Measurements from ENCODE around the gene CTNND2.

CTNND2 gene

GRCh38 chr5:11514705-11515432 lies 389.4 kb downstream of the CTNND2 start:
- no peak overlapping the region for H3K9ac ChIP-seq (ENCODE audit: low read length)
- no peaks in the 10 kb centered on the region for H3K4me1 ChIP-seq (ENCODE audit: control insufficient read depth, insufficient read depth, low read length)
- no peaks in the 10 kb centered on the region for H3K9me3 ChIP-seq (ENCODE audit: control insufficient read depth, low read length)
- no peaks in the 10 kb centered on the region for H3K27me3 ChIP-seq (replicated peaks; ENCODE audit: control insufficient read depth, insufficient read depth, low read length)
- no peak for DNase-seq (ENCODE audit: low read depth)
- no peaks in the 10 kb centered on the region for H3K36me3 ChIP-seq (ENCODE audit: control insufficient read depth, insufficient read depth, low read length, severe bottlenecking)
- H3K4me3 ChIP-seq (ENCODE audit: low read length): no peak overlapping the region

DNA sequence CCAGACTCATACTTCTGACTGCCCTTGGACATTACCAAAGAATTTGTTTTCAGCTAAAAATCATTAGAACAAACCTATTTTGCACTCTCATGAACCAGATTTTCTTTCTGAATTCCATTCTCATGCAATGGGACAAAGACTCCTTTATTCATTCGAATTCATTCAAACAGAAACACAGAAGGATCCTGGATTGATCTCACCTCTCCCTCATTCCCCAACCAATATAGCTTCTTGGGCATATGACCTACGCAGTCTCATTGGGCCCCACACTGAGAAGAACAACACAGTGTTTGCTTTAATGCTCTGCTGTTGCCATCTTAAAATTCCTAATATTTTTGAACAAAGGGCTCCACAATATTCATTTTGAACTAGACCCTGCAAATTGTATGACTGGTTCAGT lies 392.4 kb downstream of the CTNND2 start:
- no peak for DNase-seq (ENCODE audit: low read depth)
- no peak overlapping the region for H3K4me3 ChIP-seq (ENCODE audit: low read length)
- H3K36me3 ChIP-seq (ENCODE audit: control insufficient read depth, insufficient read depth, low read length, severe bottlenecking): no peaks in the 10 kb centered on the region
- no peak overlapping the region for H3K9ac ChIP-seq (ENCODE audit: low read length)
- peaks cover 3% of the 10 kb centered on the region for H3K4me1 ChIP-seq (ENCODE audit: control insufficient read depth, insufficient read depth, low read length)
- no peaks in the 10 kb centered on the region for H3K9me3 ChIP-seq (ENCODE audit: control insufficient read depth, low read length)
- H3K27me3 ChIP-seq (replicated peaks; ENCODE audit: control insufficient read depth, insufficient read depth, low read length): no peaks in the 10 kb centered on the region

DNA sequence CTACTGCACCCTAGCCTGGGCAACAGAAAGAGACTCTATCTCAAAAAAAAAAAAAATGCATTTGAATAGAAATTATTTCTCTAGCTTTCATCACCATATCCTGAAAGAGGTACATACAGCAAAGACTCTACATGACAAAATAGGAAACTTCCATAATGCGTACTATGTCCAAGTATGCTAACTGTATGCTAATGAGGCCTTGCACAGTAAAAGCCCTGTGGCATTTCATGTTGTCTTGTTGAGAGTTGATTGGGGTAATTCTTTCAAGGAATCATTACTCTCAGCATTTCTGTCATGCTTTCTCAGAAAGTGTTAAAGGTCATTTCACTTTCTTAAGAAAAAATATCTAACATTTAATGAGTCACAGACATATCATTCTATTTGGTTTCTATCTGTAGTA lies 393.4 kb downstream of the CTNND2 start:
- H3K27me3 ChIP-seq (replicated peaks; ENCODE audit: control insufficient read depth, insufficient read depth, low read length): no peaks in the 10 kb centered on the region
- no peak for DNase-seq (ENCODE audit: low read depth)

GRCh38 chr5:11509793-11510192 lies 394.5 kb downstream of the CTNND2 start:
- no peaks in the 10 kb centered on the region for H3K9me3 ChIP-seq (ENCODE audit: control insufficient read depth, low read length)
- H3K4me1 ChIP-seq (ENCODE audit: control insufficient read depth, insufficient read depth, low read length): peaks cover 14% of the 10 kb centered on the region
- no peak for DNase-seq (ENCODE audit: low read depth)
- H3K27me3 ChIP-seq (replicated peaks; ENCODE audit: control insufficient read depth, insufficient read depth, low read length): no peaks in the 10 kb centered on the region
- H3K4me3 ChIP-seq (ENCODE audit: low read length): no peak overlapping the region
- H3K9ac ChIP-seq (ENCODE audit: low read length): no peak overlapping the region
- no peaks in the 10 kb centered on the region for H3K36me3 ChIP-seq (ENCODE audit: control insufficient read depth, insufficient read depth, low read length, severe bottlenecking)

More for the DNA sequence above, 393.4 kb downstream of the CTNND2 start:
- H3K36me3 ChIP-seq (ENCODE audit: control insufficient read depth, insufficient read depth, low read length, severe bottlenecking): no peaks in the 10 kb centered on the region
- peaks cover 3% of the 10 kb centered on the region for H3K4me1 ChIP-seq (ENCODE audit: control insufficient read depth, insufficient read depth, low read length)
- no peaks in the 10 kb centered on the region for H3K9me3 ChIP-seq (ENCODE audit: control insufficient read depth, low read length)
- H3K4me3 ChIP-seq (ENCODE audit: low read length): no peak overlapping the region
- no peak overlapping the region for H3K9ac ChIP-seq (ENCODE audit: low read length)

DNA sequence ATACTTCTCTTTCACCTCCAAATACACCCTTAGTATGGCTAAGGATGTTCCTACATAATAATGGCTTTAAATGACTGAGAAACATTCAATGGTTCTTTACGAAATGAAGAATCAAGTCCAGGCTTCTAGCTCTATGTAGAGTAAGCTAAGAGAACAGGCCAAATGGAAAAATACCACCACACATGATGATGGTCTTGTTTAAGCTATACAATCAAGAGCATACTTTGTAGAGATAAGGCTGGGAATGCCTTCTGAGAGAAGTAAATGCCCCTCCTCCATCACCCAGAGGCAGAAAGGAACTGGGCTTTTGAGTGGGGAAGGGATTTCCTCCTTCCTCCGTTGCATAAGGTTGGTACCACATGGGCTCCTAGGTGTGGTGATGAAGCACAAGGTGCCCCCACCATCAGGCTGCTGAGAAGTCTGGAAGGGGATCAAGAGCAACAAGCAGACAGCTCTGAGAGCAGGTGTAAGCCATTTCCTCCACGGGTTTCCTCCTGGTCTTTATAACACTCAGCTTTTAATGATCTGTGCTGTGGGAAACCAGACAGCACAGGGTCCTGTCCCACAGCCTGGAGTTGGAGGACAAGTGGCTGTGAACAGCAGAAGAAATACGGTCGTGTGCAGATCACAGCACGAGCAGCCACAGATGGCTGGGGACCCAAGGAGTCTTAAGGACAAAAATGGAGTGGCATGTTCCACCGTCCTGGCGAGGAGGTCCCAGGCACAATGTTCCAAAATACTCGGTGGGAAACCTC lies 396.9 kb downstream of the CTNND2 start:
- H3K9ac ChIP-seq (ENCODE audit: low read length): no peak overlapping the region
- H3K9me3 ChIP-seq (ENCODE audit: control insufficient read depth, low read length): no peaks in the 10 kb centered on the region
- no peaks in the 10 kb centered on the region for H3K36me3 ChIP-seq (ENCODE audit: control insufficient read depth, insufficient read depth, low read length, severe bottlenecking)
- no peak overlapping the region for H3K4me3 ChIP-seq (ENCODE audit: low read length)
- no peaks in the 10 kb centered on the region for H3K27me3 ChIP-seq (replicated peaks; ENCODE audit: control insufficient read depth, insufficient read depth, low read length)
- DNase-seq (ENCODE audit: low read depth): no peak
- H3K4me1 ChIP-seq (ENCODE audit: control insufficient read depth, insufficient read depth, low read length): peaks cover 23% of the 10 kb centered on the region

DNA sequence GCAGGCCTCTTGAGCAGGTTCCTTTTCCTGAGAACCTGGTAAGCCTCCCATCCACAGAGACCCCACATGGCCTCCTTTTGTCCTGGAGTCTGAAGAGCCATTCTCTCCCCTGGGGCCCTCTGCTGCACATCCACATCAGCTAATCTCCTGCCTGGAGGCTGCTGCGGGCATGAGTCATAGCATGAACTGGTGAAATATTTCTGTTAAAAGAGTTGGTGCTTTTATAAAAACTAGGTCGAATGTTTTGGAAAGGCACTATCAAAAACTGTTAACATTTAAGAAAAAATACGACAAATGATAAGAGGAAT lies 399.4 kb downstream of the CTNND2 start:
- Histone ChIP-seq H3K9me3 (ENCODE audit: control insufficient read depth, low read length) (no peaks in the 10 kb centered on the region), H3K4me1 (ENCODE audit: control insufficient read depth, insufficient read depth, low read length) (peaks cover 23% of the 10 kb centered on the region), H3K9ac (ENCODE audit: low read length) (peak overlapping the region; percentile 64), H3K4me3 (ENCODE audit: low read length) (peak overlapping the region; percentile 45), H3K27me3 (replicated peaks; ENCODE audit: control insufficient read depth, insufficient read depth, low read length) (no peaks in the 10 kb centered on the region), H3K36me3 (ENCODE audit: control insufficient read depth, insufficient read depth, low read length, severe bottlenecking) (no peaks in the 10 kb centered on the region)
- peak; percentile 5 for DNase-seq (ENCODE audit: low read depth)

DNA sequence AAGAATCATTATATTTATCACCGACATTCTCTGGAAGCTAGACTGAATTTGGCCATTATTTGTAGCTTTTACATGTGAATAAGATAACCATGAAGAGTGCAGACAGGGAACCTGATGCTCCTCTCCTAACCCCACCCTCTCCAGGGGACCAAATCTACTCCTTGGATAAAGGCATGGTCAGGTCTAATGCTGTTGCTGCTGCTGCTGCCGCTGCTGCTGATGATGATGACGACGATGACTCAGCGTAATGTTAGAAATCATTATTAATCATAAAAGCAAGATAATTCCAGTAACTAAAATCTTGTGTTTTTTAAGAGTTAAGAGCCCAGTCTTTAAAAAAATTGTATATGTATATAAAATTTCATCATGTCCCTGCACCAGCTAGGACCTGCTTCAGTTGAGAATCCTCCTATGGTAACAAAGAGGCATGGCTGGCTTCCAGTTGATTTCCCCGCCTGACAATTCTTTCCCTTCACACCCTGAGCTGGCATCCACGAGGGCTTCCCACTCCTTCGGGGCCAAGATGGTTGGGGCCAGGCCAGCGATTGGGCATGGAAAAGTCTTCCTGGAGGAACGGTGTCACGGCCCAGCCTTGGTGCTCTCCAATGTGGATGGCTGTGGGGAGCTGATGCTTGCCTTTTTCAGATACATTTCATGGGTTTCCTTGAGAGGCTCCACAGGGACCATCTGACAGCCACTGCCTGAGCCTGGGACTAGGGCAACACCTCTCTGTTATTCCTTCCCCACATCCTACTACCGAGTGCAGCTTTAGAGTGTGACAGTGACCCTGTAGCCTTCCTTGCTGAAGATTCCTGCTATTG lies 400.0 kb downstream of the CTNND2 start:
- H3K4me3 ChIP-seq (ENCODE audit: low read length): no peak overlapping the region
- DNase-seq (ENCODE audit: low read depth): no peak
- no peaks in the 10 kb centered on the region for H3K36me3 ChIP-seq (ENCODE audit: control insufficient read depth, insufficient read depth, low read length, severe bottlenecking)
- H3K9ac ChIP-seq (ENCODE audit: low read length): no peak overlapping the region
- peaks cover 23% of the 10 kb centered on the region for H3K4me1 ChIP-seq (ENCODE audit: control insufficient read depth, insufficient read depth, low read length)
- no peaks in the 10 kb centered on the region for H3K9me3 ChIP-seq (ENCODE audit: control insufficient read depth, low read length)
- no peaks in the 10 kb centered on the region for H3K27me3 ChIP-seq (replicated peaks; ENCODE audit: control insufficient read depth, insufficient read depth, low read length)

- Histone ChIP-seq H3K36me3 (ENCODE audit: control insufficient read depth, insufficient read depth, low read length, severe bottlenecking) (no peaks in the 10 kb centered on the region), H3K9ac (ENCODE audit: low read length) (no peak overlapping the region), H3K9me3 (ENCODE audit: control insufficient read depth, low read length) (no peaks in the 10 kb centered on the region), H3K4me3 (ENCODE audit: low read length) (no peak overlapping the region), H3K4me1 (ENCODE audit: control insufficient read depth, insufficient read depth, low read length) (peaks cover 21% of the 10 kb centered on the region), H3K27me3 (replicated peaks; ENCODE audit: control insufficient read depth, insufficient read depth, low read length) (no peaks in the 10 kb centered on the region)
- no peak for DNase-seq (ENCODE audit: low read depth)
These were observed 401.5 kb downstream of the CTNND2 start for GRCh38 chr5:11502783-11503182.

DNA sequence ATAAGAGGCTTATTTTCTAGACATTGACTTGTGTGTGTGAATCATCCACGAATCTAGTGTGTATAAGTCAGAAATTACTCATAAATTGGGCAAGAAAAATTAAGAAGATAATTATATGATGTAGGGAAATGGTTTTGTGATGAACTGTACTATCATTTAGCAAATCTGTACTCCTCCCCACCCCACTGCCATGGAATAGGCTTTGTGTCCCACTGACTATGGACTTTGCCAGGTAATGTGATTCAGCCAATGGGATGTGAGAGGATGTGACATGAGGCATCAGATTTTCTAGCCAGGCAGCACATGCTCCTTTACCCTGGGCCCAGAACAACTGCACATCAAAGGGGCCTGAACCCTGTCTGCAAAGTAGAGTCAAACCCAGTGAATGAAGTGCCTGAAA lies 406.6 kb downstream of the CTNND2 start:
- DNase-seq (ENCODE audit: low read depth): no peak
- H3K4me3 ChIP-seq (ENCODE audit: low read length): no peak overlapping the region
- no peaks in the 10 kb centered on the region for H3K36me3 ChIP-seq (ENCODE audit: control insufficient read depth, insufficient read depth, low read length, severe bottlenecking)
- no peak overlapping the region for H3K9ac ChIP-seq (ENCODE audit: low read length)
- H3K4me1 ChIP-seq (ENCODE audit: control insufficient read depth, insufficient read depth, low read length): no peaks in the 10 kb centered on the region
- H3K27me3 ChIP-seq (replicated peaks; ENCODE audit: control insufficient read depth, insufficient read depth, low read length): no peaks in the 10 kb centered on the region
- no peaks in the 10 kb centered on the region for H3K9me3 ChIP-seq (ENCODE audit: control insufficient read depth, low read length)

GRCh38 chr5:11496137-11496719 lies 408.0 kb downstream of the CTNND2 start:
- H3K36me3 ChIP-seq (ENCODE audit: control insufficient read depth, insufficient read depth, low read length, severe bottlenecking): no peaks in the 10 kb centered on the region
- no peaks in the 10 kb centered on the region for H3K4me1 ChIP-seq (ENCODE audit: control insufficient read depth, insufficient read depth, low read length)
- H3K27me3 ChIP-seq (replicated peaks; ENCODE audit: control insufficient read depth, insufficient read depth, low read length): no peaks in the 10 kb centered on the region
- no peak overlapping the region for H3K4me3 ChIP-seq (ENCODE audit: low read length)
- H3K9ac ChIP-seq (ENCODE audit: low read length): no peak overlapping the region
- DNase-seq (ENCODE audit: low read depth): no peak
- no peaks in the 10 kb centered on the region for H3K9me3 ChIP-seq (ENCODE audit: control insufficient read depth, low read length)

DNA sequence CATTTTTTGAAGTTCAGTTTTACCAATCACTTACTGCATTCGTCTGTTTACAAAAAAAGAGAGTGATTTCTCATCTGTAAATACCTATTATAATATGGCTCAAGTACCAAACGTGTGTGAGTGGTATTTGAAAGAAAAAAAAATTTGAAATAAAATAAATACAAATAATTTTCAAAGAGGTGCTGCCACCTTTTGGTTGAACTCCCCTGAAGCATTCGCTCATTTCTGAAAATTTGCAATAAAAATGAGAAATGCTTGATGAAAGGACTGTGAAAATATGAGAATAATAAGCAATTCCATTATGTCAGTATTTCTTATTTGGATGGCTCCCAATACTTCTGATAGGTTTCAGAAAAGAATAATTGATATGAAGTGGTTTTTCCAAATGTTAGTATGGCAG lies 409.9 kb downstream of the CTNND2 start:
- Histone ChIP-seq H3K9ac (ENCODE audit: low read length) (no peak overlapping the region), H3K4me1 (ENCODE audit: control insufficient read depth, insufficient read depth, low read length) (no peaks in the 10 kb centered on the region)
- DNase-seq (ENCODE audit: low read depth): peak; percentile 26

More for the DNA sequence above, 409.9 kb downstream of the CTNND2 start:
- no peaks in the 10 kb centered on the region for H3K27me3 ChIP-seq (replicated peaks; ENCODE audit: control insufficient read depth, insufficient read depth, low read length)
- no peak overlapping the region for H3K4me3 ChIP-seq (ENCODE audit: low read length)
- H3K9me3 ChIP-seq (ENCODE audit: control insufficient read depth, low read length): no peaks in the 10 kb centered on the region
- no peaks in the 10 kb centered on the region for H3K36me3 ChIP-seq (ENCODE audit: control insufficient read depth, insufficient read depth, low read length, severe bottlenecking)
